Fibroblast of lung (primary cell): ENCODE measurements around the gene STAP2.

Experiments
- EZH2 ChIP-seq: IDR thresholded peaks from 2 replicates; pipeline ENCODE4 v1.5.1; 2012; ENCODE audit warnings: low read length, control low read depth, mild to moderate bottlenecking; ENCODE audit errors: missing control alignments
- TF ChIP-seq, protein P1 (sequence below), 2 donors: IDR thresholded peaks in 1 of 2; conservative IDR thresholded peaks in 1 of 2; 1 replicate in 1 of 2; 2 replicates in 1 of 2; pipeline ENCODE4 v1.5.1; 2011 to 2012; ENCODE audit warnings: low read length in 2 of 2, control low read depth in 1 of 2, inconsistent platforms in 1 of 2, low read depth in 1 of 2, mild to moderate bottlenecking in 1 of 2

DNA sequence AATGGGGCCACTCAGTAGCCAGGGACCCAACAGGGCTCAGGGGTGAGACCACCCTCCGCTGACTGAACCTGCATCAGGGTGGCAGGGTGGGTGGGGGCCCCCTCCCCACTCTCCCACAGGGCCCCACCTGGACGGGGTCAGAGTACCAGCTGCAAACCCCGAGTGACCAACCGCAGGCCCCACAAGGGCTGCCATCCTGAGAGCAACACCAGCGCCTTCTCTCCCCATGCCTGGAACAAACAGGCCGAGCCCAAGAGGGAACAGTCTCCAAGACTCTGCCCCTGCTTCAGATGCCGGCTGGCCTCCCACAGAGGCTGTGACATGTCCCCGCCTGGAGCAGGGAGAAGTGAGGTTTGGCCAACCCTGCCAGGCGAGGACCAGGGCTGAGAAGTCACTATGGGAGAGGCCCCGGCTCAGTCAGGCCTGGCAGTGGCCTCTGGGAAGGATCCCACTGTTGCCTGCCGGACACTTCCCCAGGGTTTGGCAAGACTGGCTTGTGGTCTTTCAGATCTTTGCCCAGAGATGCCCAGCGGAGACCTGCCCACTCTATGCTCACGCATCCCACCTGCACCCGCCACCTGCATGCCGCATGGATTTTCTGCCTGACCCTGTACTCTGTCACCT is 31.9 kb upstream of the STAP2 start:
- TF ChIP-seq, protein P1, sequence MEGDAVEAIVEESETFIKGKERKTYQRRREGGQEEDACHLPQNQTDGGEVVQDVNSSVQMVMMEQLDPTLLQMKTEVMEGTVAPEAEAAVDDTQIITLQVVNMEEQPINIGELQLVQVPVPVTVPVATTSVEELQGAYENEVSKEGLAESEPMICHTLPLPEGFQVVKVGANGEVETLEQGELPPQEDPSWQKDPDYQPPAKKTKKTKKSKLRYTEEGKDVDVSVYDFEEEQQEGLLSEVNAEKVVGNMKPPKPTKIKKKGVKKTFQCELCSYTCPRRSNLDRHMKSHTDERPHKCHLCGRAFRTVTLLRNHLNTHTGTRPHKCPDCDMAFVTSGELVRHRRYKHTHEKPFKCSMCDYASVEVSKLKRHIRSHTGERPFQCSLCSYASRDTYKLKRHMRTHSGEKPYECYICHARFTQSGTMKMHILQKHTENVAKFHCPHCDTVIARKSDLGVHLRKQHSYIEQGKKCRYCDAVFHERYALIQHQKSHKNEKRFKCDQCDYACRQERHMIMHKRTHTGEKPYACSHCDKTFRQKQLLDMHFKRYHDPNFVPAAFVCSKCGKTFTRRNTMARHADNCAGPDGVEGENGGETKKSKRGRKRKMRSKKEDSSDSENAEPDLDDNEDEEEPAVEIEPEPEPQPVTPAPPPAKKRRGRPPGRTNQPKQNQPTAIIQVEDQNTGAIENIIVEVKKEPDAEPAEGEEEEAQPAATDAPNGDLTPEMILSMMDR (conservative IDR thresholded peaks at IDR 0.05 in 1 of 2, IDR thresholded peaks at IDR 0.05 in 1 of 2; ENCODE audit: low read depth in 1 of 2, low read length in 2 of 2): no peak
- TF ChIP-seq EZH2: no peak
